PFSK-1 (cell line): ENCODE measurements around the gene SH3PXD2A.

Experiments used
- FOXP2 ChIP-seq: optimal IDR thresholded peaks from 2 replicates; pipeline ENCODE3; 2011; ENCODE audit warnings: borderline replicate concordance, control low read depth, inconsistent platforms; ENCODE audit not compliant: insufficient read depth; ENCODE audit errors: extremely low read length, extremely low read depth
- POLR2AphosphoS5 ChIP-seq: IDR thresholded peaks from 2 replicates; pipeline ENCODE4 v1.6.1; 2012; ENCODE audit warnings: low read depth, mild to moderate bottlenecking, control low read depth, low read length, moderate library complexity
- REST ChIP-seq, 2 experiments: IDR thresholded peaks; 2 replicates each; pipeline versions ENCODE4 v1.6.1 to v1.8.0; 2011 to 2012; ENCODE audit warnings: low read depth in 2 of 2, low read length in 2 of 2, control low read depth in 1 of 2, inconsistent platforms in 1 of 2, mild to moderate bottlenecking in 1 of 2, moderate library complexity in 1 of 2; ENCODE audit not compliant: insufficient read depth in 1 of 2
- SIN3A ChIP-seq: IDR thresholded peaks from 2 replicates; pipeline ENCODE4 v1.6.1; 2012; ENCODE audit warnings: mild to moderate bottlenecking, low read length, moderate library complexity, borderline replicate concordance; ENCODE audit not compliant: insufficient read depth
- TAF1 ChIP-seq: IDR thresholded peaks from 2 replicates; pipeline ENCODE4 v1.6.1; 2012; ENCODE audit warnings: low read length, control low read depth, borderline replicate concordance; ENCODE audit not compliant: insufficient read depth

The SH3PXD2A gene

GRCh38 chr10:103649654-103650423 is 205.5 kb downstream of the SH3PXD2A start:
- no peak for TF ChIP-seq SIN3A
- no peak for TF ChIP-seq FOXP2
- TF ChIP-seq TAF1 = no peak
- TF ChIP-seq REST (IDR thresholded peaks at IDR 0.05; ENCODE audit: insufficient read depth in 1 of 2, low read depth in 2 of 2, low read length in 2 of 2) = no peak
- TF ChIP-seq POLR2AphosphoS5 = no peak

- no peak for TF ChIP-seq FOXP2
- no peak for TF ChIP-seq REST (IDR thresholded peaks at IDR 0.05; ENCODE audit: insufficient read depth in 1 of 2, low read depth in 2 of 2, low read length in 2 of 2)
- no peak for TF ChIP-seq SIN3A
- TF ChIP-seq TAF1 = no peak
- no peak for TF ChIP-seq POLR2AphosphoS5
These were observed 206.5 kb downstream of the SH3PXD2A start for GRCh38 chr10:103648636-103649532.

GRCh38 chr10:103648251-103648635 is 207.1 kb downstream of the SH3PXD2A start:
- no peak for TF ChIP-seq FOXP2

- TF ChIP-seq FOXP2 (no peak), TAF1 (no peak), SIN3A (no peak)
These were observed 209.1 kb downstream of the SH3PXD2A start for GRCh38 chr10:103646304-103646703.

GRCh38 chr10:103645141-103646054 is 210.0 kb downstream of the SH3PXD2A start:
- TF ChIP-seq TAF1 = no peak
- TF ChIP-seq REST (IDR thresholded peaks at IDR 0.05; ENCODE audit: insufficient read depth in 1 of 2, low read depth in 2 of 2, low read length in 2 of 2) = no peak
- no peak for TF ChIP-seq FOXP2
- no peak for TF ChIP-seq POLR2AphosphoS5
- TF ChIP-seq SIN3A = no peak

- TF ChIP-seq REST (IDR thresholded peaks at IDR 0.05; ENCODE audit: insufficient read depth in 1 of 2, low read depth in 2 of 2, low read length in 2 of 2) = no peak
- no peak for TF ChIP-seq FOXP2
- TF ChIP-seq POLR2AphosphoS5 = no peak
- TF ChIP-seq SIN3A = no peak
- TF ChIP-seq TAF1 = no peak
These were observed 212.0 kb downstream of the SH3PXD2A start for GRCh38 chr10:103643381-103643780.
